OCI-LY7 (cell line): Measurements from ENCODE around the gene RAPGEF5.

Experiments used
- CTCF ChIP-seq: fragments of 200-600 bp; sonication (generic); conservative IDR thresholded peaks from 2 replicates; pipeline ENCODE4 v1.5.1; 2014; ENCODE audit warnings: mild to moderate bottlenecking, antibody characterized with exemption, low read length, moderate library complexity, mixed read lengths
- EZH2phosphoT487 ChIP-seq: fragments of 200-600 bp; sonication (generic); IDR thresholded peaks from 2 replicates; pipeline ENCODE4 v1.6.1; 2018; ENCODE audit warnings: low read depth, borderline replicate concordance, mild to moderate bottlenecking, mixed run types, antibody characterized with exemption, low read length, moderate library complexity, mixed read lengths

GRCh38 chr7:22404421-22405023 is 47.6 kb upstream of the RAPGEF5 start:
- TF ChIP-seq CTCF (no peak), EZH2phosphoT487 (no peak)
